ENCODE results near the gene GPSM3. TPM values are rescaled to one million over a fixed set of nuclear protein-coding genes. Genes with fewer than 3 reads are reported as not detected.

The GPSM3 gene
- total and polyA plus RNA-seq, 2 experiments from 2014 or later: 4.7 to 5.9 TPM

DNA sequence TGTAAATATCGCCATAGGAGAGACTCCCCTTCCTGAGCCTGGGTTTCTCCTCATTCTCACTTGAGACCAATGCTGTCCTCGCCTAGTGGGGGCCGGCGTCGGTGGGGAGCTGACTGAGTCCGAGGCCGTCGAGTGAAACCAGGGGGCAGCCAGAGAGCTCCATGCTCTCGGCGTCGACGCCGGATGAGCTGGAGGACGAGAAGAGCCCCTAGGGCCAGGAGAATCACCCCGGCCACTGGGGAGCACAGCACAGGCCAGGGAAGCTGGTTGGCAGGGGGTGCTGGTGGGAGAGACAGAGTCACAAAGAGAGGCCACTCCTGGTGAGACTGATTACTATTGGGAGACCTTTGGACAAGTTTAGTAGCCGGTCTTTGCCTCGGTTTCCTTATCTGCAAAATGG lies 6.4 kb upstream of the GPSM3 start (continued):
- TF ChIP-seq, protein P1, sequence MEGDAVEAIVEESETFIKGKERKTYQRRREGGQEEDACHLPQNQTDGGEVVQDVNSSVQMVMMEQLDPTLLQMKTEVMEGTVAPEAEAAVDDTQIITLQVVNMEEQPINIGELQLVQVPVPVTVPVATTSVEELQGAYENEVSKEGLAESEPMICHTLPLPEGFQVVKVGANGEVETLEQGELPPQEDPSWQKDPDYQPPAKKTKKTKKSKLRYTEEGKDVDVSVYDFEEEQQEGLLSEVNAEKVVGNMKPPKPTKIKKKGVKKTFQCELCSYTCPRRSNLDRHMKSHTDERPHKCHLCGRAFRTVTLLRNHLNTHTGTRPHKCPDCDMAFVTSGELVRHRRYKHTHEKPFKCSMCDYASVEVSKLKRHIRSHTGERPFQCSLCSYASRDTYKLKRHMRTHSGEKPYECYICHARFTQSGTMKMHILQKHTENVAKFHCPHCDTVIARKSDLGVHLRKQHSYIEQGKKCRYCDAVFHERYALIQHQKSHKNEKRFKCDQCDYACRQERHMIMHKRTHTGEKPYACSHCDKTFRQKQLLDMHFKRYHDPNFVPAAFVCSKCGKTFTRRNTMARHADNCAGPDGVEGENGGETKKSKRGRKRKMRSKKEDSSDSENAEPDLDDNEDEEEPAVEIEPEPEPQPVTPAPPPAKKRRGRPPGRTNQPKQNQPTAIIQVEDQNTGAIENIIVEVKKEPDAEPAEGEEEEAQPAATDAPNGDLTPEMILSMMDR (conservative IDR thresholded peaks at IDR 0.05; ENCODE audit: low read depth in 2 of 2): no peak
- no peak for TF ChIP-seq JUNB (IDR thresholded peaks at IDR 0.05; ENCODE audit: unreplicated experiment)
- TF ChIP-seq, protein P2, sequence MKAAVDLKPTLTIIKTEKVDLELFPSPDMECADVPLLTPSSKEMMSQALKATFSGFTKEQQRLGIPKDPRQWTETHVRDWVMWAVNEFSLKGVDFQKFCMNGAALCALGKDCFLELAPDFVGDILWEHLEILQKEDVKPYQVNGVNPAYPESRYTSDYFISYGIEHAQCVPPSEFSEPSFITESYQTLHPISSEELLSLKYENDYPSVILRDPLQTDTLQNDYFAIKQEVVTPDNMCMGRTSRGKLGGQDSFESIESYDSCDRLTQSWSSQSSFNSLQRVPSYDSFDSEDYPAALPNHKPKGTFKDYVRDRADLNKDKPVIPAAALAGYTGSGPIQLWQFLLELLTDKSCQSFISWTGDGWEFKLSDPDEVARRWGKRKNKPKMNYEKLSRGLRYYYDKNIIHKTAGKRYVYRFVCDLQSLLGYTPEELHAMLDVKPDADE (IDR thresholded peaks at IDR 0.05): no peak
- no peak for TF ChIP-seq ZNF331 (CRISPR knock-in tag; IDR thresholded peaks at IDR 0.05; ENCODE audit: low read depth)
- TF ChIP-seq, protein P3, sequence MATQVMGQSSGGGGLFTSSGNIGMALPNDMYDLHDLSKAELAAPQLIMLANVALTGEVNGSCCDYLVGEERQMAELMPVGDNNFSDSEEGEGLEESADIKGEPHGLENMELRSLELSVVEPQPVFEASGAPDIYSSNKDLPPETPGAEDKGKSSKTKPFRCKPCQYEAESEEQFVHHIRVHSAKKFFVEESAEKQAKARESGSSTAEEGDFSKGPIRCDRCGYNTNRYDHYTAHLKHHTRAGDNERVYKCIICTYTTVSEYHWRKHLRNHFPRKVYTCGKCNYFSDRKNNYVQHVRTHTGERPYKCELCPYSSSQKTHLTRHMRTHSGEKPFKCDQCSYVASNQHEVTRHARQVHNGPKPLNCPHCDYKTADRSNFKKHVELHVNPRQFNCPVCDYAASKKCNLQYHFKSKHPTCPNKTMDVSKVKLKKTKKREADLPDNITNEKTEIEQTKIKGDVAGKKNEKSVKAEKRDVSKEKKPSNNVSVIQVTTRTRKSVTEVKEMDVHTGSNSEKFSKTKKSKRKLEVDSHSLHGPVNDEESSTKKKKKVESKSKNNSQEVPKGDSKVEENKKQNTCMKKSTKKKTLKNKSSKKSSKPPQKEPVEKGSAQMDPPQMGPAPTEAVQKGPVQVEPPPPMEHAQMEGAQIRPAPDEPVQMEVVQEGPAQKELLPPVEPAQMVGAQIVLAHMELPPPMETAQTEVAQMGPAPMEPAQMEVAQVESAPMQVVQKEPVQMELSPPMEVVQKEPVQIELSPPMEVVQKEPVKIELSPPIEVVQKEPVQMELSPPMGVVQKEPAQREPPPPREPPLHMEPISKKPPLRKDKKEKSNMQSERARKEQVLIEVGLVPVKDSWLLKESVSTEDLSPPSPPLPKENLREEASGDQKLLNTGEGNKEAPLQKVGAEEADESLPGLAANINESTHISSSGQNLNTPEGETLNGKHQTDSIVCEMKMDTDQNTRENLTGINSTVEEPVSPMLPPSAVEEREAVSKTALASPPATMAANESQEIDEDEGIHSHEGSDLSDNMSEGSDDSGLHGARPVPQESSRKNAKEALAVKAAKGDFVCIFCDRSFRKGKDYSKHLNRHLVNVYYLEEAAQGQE (IDR thresholded peaks at IDR 0.05; ENCODE audit: unreplicated experiment): no peak

DNA sequence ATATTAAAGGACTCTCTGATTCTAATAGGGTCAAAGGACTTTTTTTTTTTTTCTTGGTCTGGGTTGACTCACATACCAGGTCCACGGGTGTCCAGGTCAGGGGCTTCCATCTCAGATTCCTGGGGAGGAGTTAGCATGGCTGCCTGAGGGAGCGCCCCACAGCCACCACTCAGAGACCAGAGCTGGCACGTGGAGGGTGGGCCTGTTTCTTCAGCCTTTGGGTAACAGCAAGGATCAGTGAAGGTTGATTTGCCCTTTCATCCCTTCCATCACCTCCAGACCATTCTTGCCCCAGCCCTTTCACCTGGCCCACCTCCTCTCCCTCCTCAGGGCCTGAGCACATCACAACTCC lies 5.9 kb upstream of the GPSM3 start:
- Mint-ChIP-seq H3K9me3 (no peaks in the 10 kb centered on the region; the same call in 2 of the 3 replicates), H3K36me3 (ENCODE audit: low read depth) (no peaks in the 10 kb centered on the region), H3K4me1 (peaks cover 32% of the 10 kb centered on the region), H3K27me3 (ENCODE audit: insufficient read depth, low read depth, poor library complexity) (peaks cover 11% of the 10 kb centered on the region), H3K27ac (no peak overlapping the region), H3K4me3 (no peak overlapping the region; the same call in 2 of the 3 replicates)
- peaks cover 17% of the 10 kb centered on the region for H3F3A ChIP-seq (replicated peaks; ENCODE audit: low read depth)
- H3K79me2 ChIP-seq (replicated peaks; ENCODE audit: insufficient read depth): no peaks in the 10 kb centered on the region
- H2AFZ ChIP-seq: no peak overlapping the region
- H3K4me1 ChIP-seq (ENCODE audit: insufficient read depth): peaks cover 28% of the 10 kb centered on the region
- no peak overlapping the region for H3K4me3 ChIP-seq
- no peak overlapping the region for H3K4me2 ChIP-seq
- no peaks in the 10 kb centered on the region for H4K20me1 ChIP-seq (replicated peaks; ENCODE audit: insufficient read depth)
- no peak for ATAC-seq
- no peaks in the 10 kb centered on the region for H3K36me3 ChIP-seq (ENCODE audit: insufficient read depth)
- H3K27ac ChIP-seq (ENCODE audit: low read depth): no peak overlapping the region
- no peak for DNase-seq (ENCODE audit: low spot score)
- no peaks in the 10 kb centered on the region for H3K27me3 ChIP-seq (ENCODE audit: insufficient read depth)
- H3K9me2 ChIP-seq (ENCODE audit: insufficient read depth): no peaks in the 10 kb centered on the region
- TF ChIP-seq EZH2 (IDR thresholded peaks at IDR 0.05; ENCODE audit: low read depth, unreplicated experiment) (no peak), ZNF114 (CRISPR knock-in tag; IDR thresholded peaks at IDR 0.05) (no peak), STAT1 (IDR thresholded peaks at IDR 0.05; ENCODE audit: unreplicated experiment) (no peak), NANOG (IDR thresholded peaks at IDR 0.05; ENCODE audit: borderline replicate concordance) (no peak), POLR2AphosphoS5 (IDR thresholded peaks at IDR 0.05; ENCODE audit: low read depth) (no peak), JUNB (IDR thresholded peaks at IDR 0.05; ENCODE audit: unreplicated experiment) (no peak)
- TF ChIP-seq, protein P4, sequence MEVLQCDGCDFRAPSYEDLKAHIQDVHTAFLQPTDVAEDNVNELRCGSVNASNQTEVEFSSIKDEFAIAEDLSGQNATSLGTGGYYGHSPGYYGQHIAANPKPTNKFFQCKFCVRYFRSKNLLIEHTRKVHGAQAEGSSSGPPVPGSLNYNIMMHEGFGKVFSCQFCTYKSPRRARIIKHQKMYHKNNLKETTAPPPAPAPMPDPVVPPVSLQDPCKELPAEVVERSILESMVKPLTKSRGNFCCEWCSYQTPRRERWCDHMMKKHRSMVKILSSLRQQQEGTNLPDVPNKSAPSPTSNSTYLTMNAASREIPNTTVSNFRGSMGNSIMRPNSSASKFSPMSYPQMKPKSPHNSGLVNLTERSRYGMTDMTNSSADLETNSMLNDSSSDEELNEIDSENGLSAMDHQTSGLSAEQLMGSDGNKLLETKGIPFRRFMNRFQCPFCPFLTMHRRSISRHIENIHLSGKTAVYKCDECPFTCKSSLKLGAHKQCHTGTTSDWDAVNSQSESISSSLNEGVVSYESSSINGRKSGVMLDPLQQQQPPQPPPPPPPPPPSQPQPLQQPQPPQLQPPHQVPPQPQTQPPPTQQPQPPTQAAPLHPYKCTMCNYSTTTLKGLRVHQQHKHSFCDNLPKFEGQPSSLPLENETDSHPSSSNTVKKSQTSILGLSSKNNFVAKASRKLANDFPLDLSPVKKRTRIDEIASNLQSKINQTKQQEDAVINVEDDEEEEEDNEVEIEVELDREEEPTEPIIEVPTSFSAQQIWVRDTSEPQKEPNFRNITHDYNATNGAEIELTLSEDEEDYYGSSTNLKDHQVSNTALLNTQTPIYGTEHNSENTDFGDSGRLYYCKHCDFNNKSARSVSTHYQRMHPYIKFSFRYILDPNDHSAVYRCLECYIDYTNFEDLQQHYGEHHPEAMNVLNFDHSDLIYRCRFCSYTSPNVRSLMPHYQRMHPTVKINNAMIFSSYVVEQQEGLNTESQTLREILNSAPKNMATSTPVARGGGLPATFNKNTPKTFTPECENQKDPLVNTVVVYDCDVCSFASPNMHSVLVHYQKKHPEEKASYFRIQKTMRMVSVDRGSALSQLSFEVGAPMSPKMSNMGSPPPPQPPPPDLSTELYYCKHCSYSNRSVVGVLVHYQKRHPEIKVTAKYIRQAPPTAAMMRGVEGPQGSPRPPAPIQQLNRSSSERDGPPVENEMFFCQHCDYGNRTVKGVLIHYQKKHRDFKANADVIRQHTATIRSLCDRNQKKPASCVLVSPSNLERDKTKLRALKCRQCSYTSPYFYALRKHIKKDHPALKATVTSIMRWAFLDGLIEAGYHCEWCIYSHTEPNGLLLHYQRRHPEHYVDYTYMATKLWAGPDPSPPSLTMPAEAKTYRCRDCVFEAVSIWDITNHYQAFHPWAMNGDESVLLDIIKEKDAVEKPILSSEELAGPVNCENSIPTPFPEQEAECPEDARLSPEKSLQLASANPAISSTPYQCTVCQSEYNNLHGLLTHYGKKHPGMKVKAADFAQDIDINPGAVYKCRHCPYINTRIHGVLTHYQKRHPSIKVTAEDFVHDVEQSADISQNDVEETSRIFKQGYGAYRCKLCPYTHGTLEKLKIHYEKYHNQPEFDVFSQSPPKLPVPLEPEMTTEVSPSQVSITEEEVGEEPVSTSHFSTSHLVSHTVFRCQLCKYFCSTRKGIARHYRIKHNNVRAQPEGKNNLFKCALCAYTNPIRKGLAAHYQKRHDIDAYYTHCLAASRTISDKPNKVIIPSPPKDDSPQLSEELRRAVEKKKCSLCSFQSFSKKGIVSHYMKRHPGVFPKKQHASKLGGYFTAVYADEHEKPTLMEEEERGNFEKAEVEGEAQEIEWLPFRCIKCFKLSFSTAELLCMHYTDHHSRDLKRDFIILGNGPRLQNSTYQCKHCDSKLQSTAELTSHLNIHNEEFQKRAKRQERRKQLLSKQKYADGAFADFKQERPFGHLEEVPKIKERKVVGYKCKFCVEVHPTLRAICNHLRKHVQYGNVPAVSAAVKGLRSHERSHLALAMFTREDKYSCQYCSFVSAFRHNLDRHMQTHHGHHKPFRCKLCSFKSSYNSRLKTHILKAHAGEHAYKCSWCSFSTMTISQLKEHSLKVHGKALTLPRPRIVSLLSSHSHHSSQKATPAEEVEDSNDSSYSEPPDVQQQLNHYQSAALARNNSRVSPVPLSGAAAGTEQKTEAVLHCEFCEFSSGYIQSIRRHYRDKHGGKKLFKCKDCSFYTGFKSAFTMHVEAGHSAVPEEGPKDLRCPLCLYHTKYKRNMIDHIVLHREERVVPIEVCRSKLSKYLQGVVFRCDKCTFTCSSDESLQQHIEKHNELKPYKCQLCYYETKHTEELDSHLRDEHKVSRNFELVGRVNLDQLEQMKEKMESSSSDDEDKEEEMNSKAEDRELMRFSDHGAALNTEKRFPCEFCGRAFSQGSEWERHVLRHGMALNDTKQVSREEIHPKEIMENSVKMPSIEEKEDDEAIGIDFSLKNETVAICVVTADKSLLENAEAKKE (CRISPR knock-in tag; IDR thresholded peaks at IDR 0.05): no peak
- TF ChIP-seq, protein P2 (IDR thresholded peaks at IDR 0.05): no peak
